GM19463 (cell line): ENCODE measurements around the gene CA10.

Experiments
- ATAC-seq: cut with Tn5 transposase; IDR thresholded peaks from one replicate; pipeline ENCODE4 v1.9.1; 2021; ENCODE audit warnings: mild to moderate bottlenecking, moderate library complexity; ENCODE audit not compliant: unreplicated experiment

The CA10 gene

GRCh38 chr17:51736356-51736755 lies 422.2 kb downstream of the CA10 start:
- ATAC-seq, result no peak

- no peak for ATAC-seq
These were observed 423.5 kb downstream of the CA10 start for GRCh38 chr17:51734976-51735375.

GRCh38 chr17:51734462-51734861 lies 424.1 kb downstream of the CA10 start:
- no peak for ATAC-seq

- no peak for ATAC-seq
These were observed 425.3 kb downstream of the CA10 start for GRCh38 chr17:51733166-51733565.

GRCh38 chr17:51731941-51732722 lies 426.4 kb downstream of the CA10 start:
- ATAC-seq, result no peak

GRCh38 chr17:51730303-51731050 lies 428.0 kb downstream of the CA10 start:
- no peak for ATAC-seq

- no peak for ATAC-seq
These were observed 433.3 kb downstream of the CA10 start for GRCh38 chr17:51725185-51725584.

GRCh38 chr17:51724043-51724580 lies 434.4 kb downstream of the CA10 start:
- ATAC-seq, result no peak

GRCh38 chr17:51722994-51723393 lies 435.5 kb downstream of the CA10 start:
- ATAC-seq, result no peak

- no peak for ATAC-seq
These were observed 436.8 kb downstream of the CA10 start for GRCh38 chr17:51721730-51722129.

- ATAC-seq, result no peak
These were observed 438.1 kb downstream of the CA10 start for GRCh38 chr17:51720439-51720838.

- ATAC-seq, result no peak
These were observed 439.5 kb downstream of the CA10 start for GRCh38 chr17:51718983-51719382.

- no peak for ATAC-seq
These were observed 446.9 kb downstream of the CA10 start for GRCh38 chr17:51711581-51711980.

GRCh38 chr17:51710634-51710979 lies 447.9 kb downstream of the CA10 start:
- no peak for ATAC-seq

GRCh38 chr17:51709694-51710633 lies 448.6 kb downstream of the CA10 start:
- ATAC-seq, result no peak

- no peak for ATAC-seq
These were observed 451.3 kb downstream of the CA10 start for GRCh38 chr17:51707216-51707615.

- ATAC-seq, result no peak
These were observed 452.4 kb downstream of the CA10 start for GRCh38 chr17:51706093-51706492.

- ATAC-seq, result no peak
These were observed 454.9 kb downstream of the CA10 start for GRCh38 chr17:51703361-51704341.

- no peak for ATAC-seq
These were observed 455.6 kb downstream of the CA10 start for GRCh38 chr17:51702963-51703360.

- no peak for ATAC-seq
These were observed 457.0 kb downstream of the CA10 start for GRCh38 chr17:51701501-51701900.
